IPS DF 4.7 (cell line): ENCODE data around the gene IL4I1.

Experiments
- DNase-seq: peaks from one replicate; pipeline ENCODE4 v3.0.0-alpha.2; 2013; ENCODE audit warnings: low spot score; ENCODE audit errors: extremely low read depth

Gene IL4I1

DNA sequence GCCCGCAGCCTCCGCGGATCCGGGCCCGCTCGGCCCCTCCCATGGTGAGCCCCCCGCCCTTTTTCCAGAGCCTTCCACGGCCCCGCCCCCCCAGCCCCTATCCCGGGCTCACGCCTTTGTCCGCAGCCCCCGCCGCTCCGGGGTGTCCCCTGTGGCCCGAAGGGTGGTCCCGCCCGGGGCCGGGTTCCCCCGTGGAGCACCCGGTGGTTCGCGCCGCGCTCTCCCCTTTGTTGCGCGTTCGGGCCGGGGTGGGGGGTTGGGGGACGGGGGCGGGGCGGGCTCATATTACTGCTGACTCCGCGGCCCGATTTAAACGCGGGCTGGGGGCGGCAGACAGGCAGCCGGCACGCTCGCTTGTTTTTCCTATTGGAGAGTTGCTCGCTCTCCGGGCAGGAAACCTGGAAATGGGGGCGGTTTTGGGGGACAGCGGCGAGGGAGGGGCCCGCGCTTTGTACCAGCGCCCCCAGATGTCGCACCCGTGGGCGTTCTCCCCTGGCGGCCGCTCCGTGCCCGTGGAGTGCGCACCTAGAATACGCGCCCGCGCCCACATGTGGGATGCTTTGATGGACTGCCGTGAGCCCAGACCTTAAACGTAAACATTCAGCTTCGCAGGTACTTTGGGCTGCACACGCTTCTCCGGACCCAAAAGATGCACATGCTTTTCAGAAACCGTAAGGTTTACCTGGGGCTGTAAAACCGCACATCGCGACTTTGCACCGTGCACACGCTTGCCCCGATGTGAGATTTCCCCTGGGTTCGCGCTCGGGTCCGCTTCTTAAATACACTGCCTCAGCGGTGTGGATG lies 45.0 kb downstream of the IL4I1 start:
- DNase-seq = no peak

GRCh38 chr19:49850487-49851342 lies 46.0 kb downstream of the IL4I1 start, which contains the start of gene PTOV1:
Gene PTOV1, plus strand, starts transcription at chr19:49851159.
- peak; percentile 49 for DNase-seq

GRCh38 chr19:49850221-49850486 lies 46.5 kb downstream of the IL4I1 start:
- DNase-seq = no peak

DNA sequence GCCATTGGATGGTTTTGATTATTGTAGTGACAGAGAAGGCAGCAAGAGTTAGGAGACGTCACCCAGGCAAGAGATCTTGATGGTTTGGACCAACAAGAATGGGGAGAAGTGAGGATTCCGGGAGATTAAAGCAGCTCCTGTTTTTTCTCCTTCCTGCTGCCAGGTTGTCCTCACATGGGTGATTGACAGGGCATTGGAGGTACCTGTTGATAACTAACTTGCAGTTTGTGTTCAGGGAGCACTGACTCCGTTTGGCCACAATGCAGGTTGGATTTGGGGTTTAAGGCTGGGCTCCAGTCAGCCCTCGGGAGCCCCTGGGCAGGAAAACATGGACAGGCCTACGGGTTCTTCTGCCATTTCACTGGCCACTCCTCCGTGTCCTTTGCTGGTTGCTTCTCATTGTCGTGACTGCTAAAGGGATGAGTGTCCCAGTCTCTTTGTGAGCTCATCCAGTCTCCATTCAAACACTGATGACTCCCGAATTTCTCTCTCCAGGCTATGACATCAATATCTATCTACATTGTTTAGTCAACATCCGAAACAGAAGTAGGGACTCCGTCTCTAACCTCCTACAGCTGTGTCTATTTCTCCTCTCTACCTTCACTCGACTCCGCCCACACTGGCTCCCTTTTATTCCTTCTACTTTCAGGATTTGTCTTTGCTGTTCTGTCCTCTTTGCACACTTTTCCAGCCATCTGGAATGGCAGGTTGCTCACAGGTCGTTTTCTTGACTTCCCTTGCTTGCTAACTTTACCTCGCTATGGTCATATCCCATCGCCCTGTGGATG lies 47.1 kb downstream of the IL4I1 start:
- no peak for DNase-seq

- DNase-seq = no peak
Measured at GRCh38 chr19:49848938-49849337, 47.7 kb downstream of the IL4I1 start.

- DNase-seq = no peak
Measured at GRCh38 chr19:49847731-49848696, 48.7 kb downstream of the IL4I1 start.

- DNase-seq = no peak
Measured at GRCh38 chr19:49846408-49846807, 50.3 kb downstream of the IL4I1 start.

GRCh38 chr19:49845414-49845813 lies 51.3 kb downstream of the IL4I1 start:
- DNase-seq = no peak

DNA sequence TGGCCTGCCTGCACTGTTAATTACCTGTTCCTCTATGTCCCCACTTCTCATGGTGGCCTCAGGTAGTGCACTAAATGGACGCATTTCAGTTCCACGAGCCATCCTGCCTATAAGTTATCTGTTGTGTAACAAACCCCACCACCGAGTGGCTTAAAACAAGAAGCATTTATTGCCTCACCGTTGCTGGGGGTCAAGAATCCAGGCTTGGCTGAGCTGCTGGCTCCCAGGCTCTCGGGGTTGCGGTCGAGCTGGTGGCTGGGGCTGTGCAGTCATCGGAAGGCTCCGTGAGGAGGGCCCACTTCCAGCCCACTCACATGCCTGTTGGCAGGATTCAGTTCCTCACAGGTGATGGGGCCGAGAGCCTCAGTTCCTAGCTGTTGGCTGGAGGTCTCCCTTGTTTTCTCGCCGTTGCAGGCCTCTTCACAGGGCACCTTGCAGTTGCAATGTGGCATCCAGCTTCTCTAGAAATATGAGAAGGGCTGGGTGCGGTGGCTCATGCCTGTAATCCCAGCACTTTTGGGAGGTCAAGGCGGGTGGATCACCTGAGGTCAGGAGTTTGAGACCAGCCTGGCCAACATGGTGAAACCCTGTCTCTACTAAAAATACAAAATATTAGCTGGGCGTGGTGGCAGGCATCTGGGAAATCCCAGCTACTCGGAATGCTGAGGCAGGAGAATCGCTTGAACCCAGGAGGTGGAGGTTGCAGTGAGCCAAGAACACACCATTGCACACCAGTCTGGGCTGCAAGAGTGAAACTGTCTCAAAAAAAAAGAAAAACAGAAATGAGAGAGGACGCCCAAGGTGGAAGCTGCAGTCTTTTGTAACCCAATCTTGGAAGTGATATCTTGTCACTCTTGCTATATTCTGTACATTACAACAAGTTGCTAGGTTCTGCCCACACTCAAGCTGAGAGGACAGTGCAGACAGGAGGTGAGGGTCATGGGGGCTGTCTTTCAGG lies 52.3 kb downstream of the IL4I1 start:
- no peak for DNase-seq

GRCh38 chr19:49843265-49843664 lies 53.4 kb downstream of the IL4I1 start:
- no peak for DNase-seq

GRCh38 chr19:49840736-49841249 lies 55.9 kb downstream of the IL4I1 start:
- no peak for DNase-seq

- no peak for DNase-seq
Measured at GRCh38 chr19:49840321-49840720, 56.4 kb downstream of the IL4I1 start.

DNA sequence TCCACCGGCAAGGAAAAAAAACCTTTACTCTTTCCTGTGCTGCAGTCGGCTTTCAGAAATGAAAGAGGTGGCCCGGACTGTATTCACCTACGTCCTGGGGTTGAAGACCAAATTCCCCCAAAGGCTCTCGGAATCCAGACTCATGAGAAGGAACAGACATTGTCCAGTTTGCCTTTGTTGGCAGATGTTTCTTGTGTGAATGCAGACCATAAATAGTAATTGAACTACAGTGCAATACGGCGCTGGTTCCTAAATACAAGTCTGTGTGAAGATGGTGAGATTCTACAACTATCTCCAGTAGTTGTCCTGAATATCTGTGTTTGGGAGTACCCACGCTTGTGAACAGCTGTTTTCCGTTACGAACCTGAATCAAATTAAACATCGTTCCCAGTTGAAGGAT lies 57.0 kb downstream of the IL4I1 start:
- no peak for DNase-seq
